Left lung (tissue), 10 donors: Measurements from ENCODE around the gene AGAP1. TPM values are rescaled to one million over a fixed set of nuclear protein-coding genes. Genes with fewer than 3 reads are reported as not detected.

Experiments used
- ATAC-seq: fragments of 200-7000 bp; cut with Tn5 transposase; one replicate; pipeline ENCODE4 v1.9.1; 2020; ENCODE audit warnings: moderate library complexity
- DNase-seq, 4 donors: peaks; one replicate each; pipeline ENCODE4 v3.0.0-alpha.2; 2013 to 2020
- H3K27ac ChIP-seq, 2 donors: fragments of 200-600 bp; sonication (generic) in 1 of 2; one replicate each; pipeline versions ENCODE4 v1.5.0 to v1.8.0; 2020 to 2021
- H3K27me3 ChIP-seq, 2 donors: fragments of 200-600 bp; sonication (generic) in 1 of 2; one replicate each; pipeline versions ENCODE4 v1.5.0 to v1.8.0; 2020 to 2021
- H3K36me3 ChIP-seq, 2 donors: fragments of 200-600 bp; sonication (generic) in 1 of 2; one replicate each; pipeline versions ENCODE4 v1.5.0 to v1.8.0; 2020 to 2021
- H3K4me1 ChIP-seq, 2 donors: fragments of 200-600 bp; one replicate each; pipeline ENCODE4 v1.8.0; 2021
- H3K4me3 ChIP-seq, 2 donors: fragments of 200-600 bp; sonication (generic) in 1 of 2; one replicate each; pipeline versions ENCODE4 v1.5.0 to v1.8.0; 2020 to 2021; ENCODE audit warnings: mild to moderate bottlenecking in 1 of 2
- H3K9me3 ChIP-seq, 2 donors: fragments of 200-600 bp; sonication (generic) in 1 of 2; one replicate each; pipeline versions ENCODE4 v1.5.0 to v1.8.0; 2020 to 2021
- CTCF ChIP-seq, 2 donors: fragments of 200-600 bp; sonication (generic) in 1 of 2; IDR thresholded peaks; one replicate each; pipeline versions ENCODE4 v1.5.0 to v1.8.0; 2021; ENCODE audit warnings: antibody characterized with exemption in 2 of 2
- intact Hi-C, 2 donors: fragments of 100-400 bp; cut with DNase I; formaldehyde crosslinking; loops; one replicate each; pipeline versions ENCODE4 v1.11.2 to v1.14.2; 2022
- polyA plus RNA-seq, 6 donors: library from polyadenylated mRNA; unstranded; fragments of 120-200 nt; gene quantifications; one replicate each; pipeline ENCODE4 v1.2.1, GENCODE V29; 2013; ENCODE audit not compliant: insufficient read length in 6 of 6
- total RNA-seq, 2 donors: library from RNA; stranded (reverse); fragmentation: NEBNext Ultra II Directional; extraction: Animal tissue kit (Norgen Biotek cat#: 25700); gene quantifications; one replicate each; pipeline ENCODE4 v1.2.1, GENCODE V29; 2021
- donor health status: DM: no; HTN: yes; CAD: no.
- donor health status: DM: no; HTN: no; CAD: no.

The AGAP1 gene
- total and polyA plus RNA-seq, 8 donors = 13.1 to 25.4 (median 22.4) TPM

DNA sequence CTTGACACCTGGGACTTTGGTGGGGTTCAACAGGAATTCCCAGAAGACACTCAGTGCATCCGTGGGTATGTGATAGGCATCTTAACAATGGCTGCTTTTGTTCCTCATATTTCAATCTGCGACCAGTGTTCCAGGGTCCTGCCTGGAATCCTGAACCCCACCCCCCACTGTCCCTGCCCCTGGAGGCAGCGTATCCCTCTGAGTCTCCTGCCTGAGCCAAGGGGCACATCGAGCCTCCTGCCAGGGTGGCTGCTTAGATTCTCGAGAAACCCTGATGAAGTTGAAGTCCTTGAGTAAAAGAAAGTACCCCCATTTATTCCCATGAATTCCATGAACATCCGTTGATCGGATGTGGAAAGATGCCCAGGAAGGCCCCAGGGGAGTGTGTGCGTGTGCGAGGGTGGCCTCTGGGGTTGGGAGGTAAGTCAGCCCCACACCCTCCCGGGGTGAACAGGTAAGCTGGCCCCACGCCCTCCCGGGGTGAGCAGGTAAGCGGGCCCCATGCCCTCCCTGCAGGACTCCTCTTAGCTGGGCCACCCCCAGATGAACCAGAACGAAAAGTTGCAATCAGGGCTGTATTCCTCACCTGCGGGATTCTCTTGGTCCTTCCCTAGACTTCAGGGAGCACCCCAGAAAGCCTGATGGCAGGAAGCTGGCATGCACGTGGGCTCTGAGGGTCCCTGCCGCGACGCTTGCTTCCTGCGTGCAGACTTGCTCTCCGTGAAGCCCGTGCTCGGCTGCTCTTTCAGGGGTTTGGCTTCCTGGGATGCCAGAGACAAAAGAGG, 253.3 kb downstream of the AGAP1 start:
- Histone ChIP-seq H3K36me3 (peaks cover 0 to 6% of the 10 kb centered on the region in 2 donors), H3K4me1 (no peaks in the 10 kb centered on the region), H3K9me3 (no peaks in the 10 kb centered on the region), H3K27me3 (no peaks in the 10 kb centered on the region), H3K4me3 (no peak overlapping the region), H3K27ac (no peak overlapping the region)
- DNase-seq (no peak), ATAC-seq (no peak)
- TF ChIP-seq CTCF (IDR thresholded peaks at IDR 0.05) = no peak
- intact Hi-C loops = loop anchor here (5.0 to 10.0 kb wide), 3 partner anchors 150 to 612 kb away; no protein-coding TSS in a partner anchor

GRCh38 chr2:235747786-235748091, 253.9 kb downstream of the AGAP1 start:
- Histone ChIP-seq H3K27ac (no peak overlapping the region), H3K9me3 (no peaks in the 10 kb centered on the region), H3K4me1 (no peaks in the 10 kb centered on the region), H3K27me3 (no peaks in the 10 kb centered on the region), H3K4me3 (no peak overlapping the region), H3K36me3 (peaks cover 0 to 6% of the 10 kb centered on the region in 2 donors)
- no peak for TF ChIP-seq CTCF (IDR thresholded peaks at IDR 0.05)
- ATAC-seq (no peak), DNase-seq (no peak)
- intact Hi-C loops = loop anchor here (5.0 to 10.0 kb wide), 3 partner anchors 150 to 613 kb away; no protein-coding TSS in a partner anchor

GRCh38 chr2:235749121-235749770, 255.4 kb downstream of the AGAP1 start:
- H3K27ac ChIP-seq = no peak overlapping the region
- no peaks in the 10 kb centered on the region for H3K4me1 ChIP-seq
- peaks cover 0 to 6% of the 10 kb centered on the region in 2 donors for H3K36me3 ChIP-seq
- no peak for ATAC-seq
- intact Hi-C loops = loop anchor here (5.0 to 10.0 kb wide), 3 partner anchors 152 to 614 kb away; no protein-coding TSS in a partner anchor
- no peak for TF ChIP-seq CTCF (IDR thresholded peaks at IDR 0.05)
- no peaks in the 10 kb centered on the region for H3K27me3 ChIP-seq
- H3K4me3 ChIP-seq = no peak overlapping the region
- H3K9me3 ChIP-seq = no peaks in the 10 kb centered on the region
- no peak for DNase-seq

GRCh38 chr2:235749771-235750160, 255.9 kb downstream of the AGAP1 start:
- ATAC-seq = no peak
- no peak for TF ChIP-seq CTCF (IDR thresholded peaks at IDR 0.05)

GRCh38 chr2:235752846-235753245, 259.0 kb downstream of the AGAP1 start:
- no peak for DNase-seq
- Histone ChIP-seq H3K4me3 (no peak overlapping the region), H3K9me3 (no peaks in the 10 kb centered on the region), H3K27me3 (no peaks in the 10 kb centered on the region), H3K4me1 (no peaks in the 10 kb centered on the region), H3K36me3 (peaks cover 0 to 6% of the 10 kb centered on the region in 2 donors), H3K27ac (no peak overlapping the region)
- intact Hi-C loops = no loop called here
- ATAC-seq = no peak
- TF ChIP-seq CTCF (IDR thresholded peaks at IDR 0.05) = no peak

More at GRCh38 chr2:235749771-235750160, 255.9 kb downstream of the AGAP1 start:
- no peak overlapping the region for H3K27ac ChIP-seq
- no peak overlapping the region for H3K4me3 ChIP-seq
- H3K9me3 ChIP-seq = no peaks in the 10 kb centered on the region
- H3K36me3 ChIP-seq = peaks cover 0 to 6% of the 10 kb centered on the region in 2 donors
- H3K27me3 ChIP-seq = no peaks in the 10 kb centered on the region
- no peaks in the 10 kb centered on the region for H3K4me1 ChIP-seq
- intact Hi-C loops = loop anchor here (5.0 to 10.0 kb wide), 3 partner anchors 152 to 615 kb away; no protein-coding TSS in a partner anchor
- no peak for DNase-seq
